Liver (tissue), 9 donors: ENCODE results near the gene C6orf163. TPM values are rescaled to one million over a fixed set of nuclear protein-coding genes. Genes with fewer than 3 reads are reported as not detected.

Experiments
- DNase-seq: peaks from one replicate; pipeline ENCODE4 v3.0.0-alpha.2; 2017; ENCODE audit warnings: low spot score
- H3K27ac ChIP-seq, 2 donors: one replicate each; pipeline ENCODE4 v1.7.0; 2013; ENCODE audit warnings: inconsistent platforms in 2 of 2, low read length in 2 of 2, control low read depth in 1 of 2, low read depth in 1 of 2, mild to moderate bottlenecking in 1 of 2
- H3K27me3 ChIP-seq, 4 donors: one replicate each; pipeline versions ENCODE4 v1.6.1 to v1.7.0; 2013; ENCODE audit warnings: low read length in 3 of 4, inconsistent platforms in 1 of 4, mild to moderate bottlenecking in 1 of 4, moderate library complexity in 1 of 4; ENCODE audit not compliant: control insufficient read depth in 4 of 4, insufficient read depth in 4 of 4
- H3K36me3 ChIP-seq, 4 donors: one replicate each; pipeline versions ENCODE4 v1.6.1 to v1.7.0; 2013; ENCODE audit warnings: low read length in 3 of 4, mild to moderate bottlenecking in 3 of 4, low read depth in 1 of 4, moderate library complexity in 1 of 4; ENCODE audit not compliant: control insufficient read depth in 4 of 4, insufficient read depth in 3 of 4
- H3K4me1 ChIP-seq, 4 donors: one replicate each; pipeline versions ENCODE4 v1.6.1 to v1.7.0; 2013; ENCODE audit warnings: low read length in 3 of 4, mild to moderate bottlenecking in 3 of 4, moderate library complexity in 1 of 4; ENCODE audit not compliant: control insufficient read depth in 4 of 4, insufficient read depth in 4 of 4
- H3K4me3 ChIP-seq, 3 donors: one replicate each; pipeline versions ENCODE4 v1.6.1 to v1.7.0; 2013; ENCODE audit warnings: low read length in 3 of 3, control low read depth in 1 of 3, low read depth in 1 of 3, mild to moderate bottlenecking in 1 of 3
- H3K9ac ChIP-seq, 2 donors: one replicate each; pipeline ENCODE4 v1.7.0; 2013; ENCODE audit warnings: low read length in 2 of 2, mild to moderate bottlenecking in 2 of 2, moderate library complexity in 2 of 2, control low read depth in 1 of 2, low read depth in 1 of 2
- H3K9me3 ChIP-seq, 4 donors: one replicate each; pipeline versions ENCODE4 v1.6.1 to v1.7.0; 2013; ENCODE audit warnings: low read length in 3 of 4; ENCODE audit not compliant: control insufficient read depth in 4 of 4
- ATF3 ChIP-seq: IDR thresholded peaks from 2 replicates; pipeline ENCODE4 v1.6.1; 2016; ENCODE audit warnings: antibody characterized with exemption
- CTCF ChIP-seq: fragments of 150-350 bp; IDR thresholded peaks from 2 replicates; pipeline ENCODE4 v1.5.1; 2017; ENCODE audit warnings: improper control_type of control experiment, low read depth, low read length; ENCODE audit not compliant: missing input control
- EGR1 ChIP-seq, 2 donors: IDR thresholded peaks; 2 replicates each; pipeline ENCODE4 v1.6.1; 2016 to 2018; ENCODE audit warnings: antibody characterized with exemption in 2 of 2, low read depth in 2 of 2
- FOXA1 ChIP-seq: IDR thresholded peaks from 2 replicates; pipeline ENCODE4 v1.6.1; 2016; ENCODE audit warnings: antibody characterized with exemption
- FOXA2 ChIP-seq: IDR thresholded peaks from 2 replicates; pipeline ENCODE4 v1.6.1; 2016; ENCODE audit warnings: antibody characterized with exemption
- GABPA ChIP-seq, 2 donors: IDR thresholded peaks in 1 of 2; conservative IDR thresholded peaks in 1 of 2; 2 replicates each; pipeline ENCODE4 v1.6.1; 2016; ENCODE audit warnings: antibody characterized with exemption in 2 of 2, mild to moderate bottlenecking in 1 of 2, moderate library complexity in 1 of 2
- HNF4A ChIP-seq, 2 donors: conservative IDR thresholded peaks; 2 replicates each; pipeline ENCODE4 v1.6.1; 2016; ENCODE audit warnings: antibody characterized with exemption in 2 of 2, mild to moderate bottlenecking in 2 of 2
- HNF4G ChIP-seq: IDR thresholded peaks from 2 replicates; pipeline ENCODE4 v1.6.1; 2016; ENCODE audit warnings: antibody characterized with exemption
- JUND ChIP-seq, 2 donors: IDR thresholded peaks; 2 replicates each; pipeline ENCODE4 v1.6.1; 2016; ENCODE audit warnings: antibody characterized with exemption in 2 of 2
- MAX ChIP-seq: IDR thresholded peaks from 2 replicates; pipeline ENCODE4 v1.6.1; 2016; ENCODE audit warnings: antibody characterized with exemption
- NR2F2 ChIP-seq: IDR thresholded peaks from 2 replicates; pipeline ENCODE4 v1.6.1; 2016; ENCODE audit warnings: antibody characterized with exemption
- RAD21 ChIP-seq, 2 donors: IDR thresholded peaks; 2 replicates each; pipeline ENCODE4 v1.6.1; 2016; ENCODE audit warnings: antibody characterized with exemption in 2 of 2, mild to moderate bottlenecking in 2 of 2
- SP1 ChIP-seq: IDR thresholded peaks from 2 replicates; pipeline ENCODE4 v1.6.1; 2018; ENCODE audit warnings: antibody characterized with exemption, mild to moderate bottlenecking
- TAF1 ChIP-seq: conservative IDR thresholded peaks from 2 replicates; pipeline ENCODE4 v1.6.1; 2016; ENCODE audit warnings: antibody characterized with exemption, mild to moderate bottlenecking
- YY1 ChIP-seq: IDR thresholded peaks from 2 replicates; pipeline ENCODE4 v1.6.1; 2016; ENCODE audit warnings: antibody characterized with exemption, mild to moderate bottlenecking
- ZBTB33 ChIP-seq: IDR thresholded peaks from 2 replicates; pipeline ENCODE4 v1.6.1; 2016; ENCODE audit warnings: antibody characterized with exemption
- WGBS: extraction: QIAGEN DNeasy Blood & Tissue Kit; methylation state at CpG from one replicate; pipeline ENCODE4 v1.1.7; 2013; 5-methylcytosine and 5-hydroxymethylcytosine counted together
- polyA plus RNA-seq, 2 donors: library from polyadenylated mRNA; stranded (reverse) in 1 of 2; unstranded in 1 of 2; fragments of 200-250 nt in 1 of 2; fragments of >200 nt in 1 of 2; fragmentation: Nextera tagmentation in 1 of 2; extraction: Ambion mirVana in 1 of 2; gene quantifications; one replicate each; pipeline versions ENCODE4 v1.2.1 to v1.2.3, GENCODE V29; 2013 to 2015
- total RNA-seq, 2 donors: library from RNA; depleted of rRNA; stranded (reverse); fragments of >200 nt; gene quantifications; one replicate each; pipeline ENCODE4 v1.2.3, GENCODE V29; 2014
- TF ChIP-seq, protein P1 (sequence below): IDR thresholded peaks from 2 replicates; pipeline ENCODE4 v1.6.1; 2016; ENCODE audit warnings: antibody characterized with exemption, mild to moderate bottlenecking
- donor health status: healthy.
- donor health status: healthy.
- donor health status: healthy.
- donor health status: healthy.
- donor health status: healthy.

Gene C6orf163
- total and polyA plus RNA-seq, 4 donors: 0.09 to 3.0 (median 0.67) TPM

DNA sequence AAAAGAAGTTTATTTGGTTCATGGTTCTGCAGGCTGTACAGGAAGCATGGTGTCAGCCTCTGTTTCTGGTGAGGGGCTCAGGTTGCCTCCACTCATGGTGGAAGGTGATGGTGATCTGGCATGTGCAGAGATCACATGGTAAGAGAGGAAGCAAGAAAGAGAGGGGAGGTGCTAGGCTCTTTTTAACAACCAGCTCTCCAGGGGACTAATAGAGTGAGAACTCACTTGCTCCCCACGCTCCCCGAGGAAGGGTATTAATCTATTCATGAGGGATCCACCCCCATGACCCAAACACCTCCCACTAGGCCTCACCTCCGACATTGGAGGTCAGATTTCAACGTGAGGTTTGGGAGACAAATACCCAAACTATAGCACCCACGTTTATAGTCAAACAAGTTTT is 11.6 kb upstream of the C6orf163 start (continued):
- TF ChIP-seq ATF3 (no peak), RAD21 (IDR thresholded peaks at IDR 0.05) (no peak)

GRCh38 chr6:87333591-87334181 is 10.9 kb upstream of the C6orf163 start:
- Histone ChIP-seq H3K27me3 (no peaks in the 10 kb centered on the region), H3K36me3 (peaks cover 0 to 2% (median 0%) of the 10 kb centered on the region in 4 donors), H3K4me3 (no peak overlapping the region), H3K4me1 (no peaks in the 10 kb centered on the region), H3K9me3 (no peaks in the 10 kb centered on the region), H3K27ac (no peak overlapping the region), H3K9ac (no peak overlapping the region)
- no peak for TF ChIP-seq TAF1
- TF ChIP-seq YY1: no peak
- no peak for TF ChIP-seq JUND (IDR thresholded peaks at IDR 0.05)
- TF ChIP-seq, protein P1, sequence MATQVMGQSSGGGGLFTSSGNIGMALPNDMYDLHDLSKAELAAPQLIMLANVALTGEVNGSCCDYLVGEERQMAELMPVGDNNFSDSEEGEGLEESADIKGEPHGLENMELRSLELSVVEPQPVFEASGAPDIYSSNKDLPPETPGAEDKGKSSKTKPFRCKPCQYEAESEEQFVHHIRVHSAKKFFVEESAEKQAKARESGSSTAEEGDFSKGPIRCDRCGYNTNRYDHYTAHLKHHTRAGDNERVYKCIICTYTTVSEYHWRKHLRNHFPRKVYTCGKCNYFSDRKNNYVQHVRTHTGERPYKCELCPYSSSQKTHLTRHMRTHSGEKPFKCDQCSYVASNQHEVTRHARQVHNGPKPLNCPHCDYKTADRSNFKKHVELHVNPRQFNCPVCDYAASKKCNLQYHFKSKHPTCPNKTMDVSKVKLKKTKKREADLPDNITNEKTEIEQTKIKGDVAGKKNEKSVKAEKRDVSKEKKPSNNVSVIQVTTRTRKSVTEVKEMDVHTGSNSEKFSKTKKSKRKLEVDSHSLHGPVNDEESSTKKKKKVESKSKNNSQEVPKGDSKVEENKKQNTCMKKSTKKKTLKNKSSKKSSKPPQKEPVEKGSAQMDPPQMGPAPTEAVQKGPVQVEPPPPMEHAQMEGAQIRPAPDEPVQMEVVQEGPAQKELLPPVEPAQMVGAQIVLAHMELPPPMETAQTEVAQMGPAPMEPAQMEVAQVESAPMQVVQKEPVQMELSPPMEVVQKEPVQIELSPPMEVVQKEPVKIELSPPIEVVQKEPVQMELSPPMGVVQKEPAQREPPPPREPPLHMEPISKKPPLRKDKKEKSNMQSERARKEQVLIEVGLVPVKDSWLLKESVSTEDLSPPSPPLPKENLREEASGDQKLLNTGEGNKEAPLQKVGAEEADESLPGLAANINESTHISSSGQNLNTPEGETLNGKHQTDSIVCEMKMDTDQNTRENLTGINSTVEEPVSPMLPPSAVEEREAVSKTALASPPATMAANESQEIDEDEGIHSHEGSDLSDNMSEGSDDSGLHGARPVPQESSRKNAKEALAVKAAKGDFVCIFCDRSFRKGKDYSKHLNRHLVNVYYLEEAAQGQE: no peak
- no peak for TF ChIP-seq ZBTB33
- no peak for TF ChIP-seq MAX
- TF ChIP-seq ATF3: no peak
- TF ChIP-seq EGR1 (IDR thresholded peaks at IDR 0.05; ENCODE audit: low read depth in 2 of 2): no peak
- TF ChIP-seq NR2F2: no peak
- no peak for TF ChIP-seq SP1
- TF ChIP-seq FOXA2: no peak
- no peak for TF ChIP-seq FOXA1
- TF ChIP-seq HNF4G: no peak
- TF ChIP-seq RAD21 (IDR thresholded peaks at IDR 0.05): no peak
- no peak for TF ChIP-seq HNF4A (conservative IDR thresholded peaks at IDR 0.05)
- no peak for TF ChIP-seq GABPA (IDR thresholded peaks at IDR 0.05 in 1 of 2, conservative IDR thresholded peaks at IDR 0.05 in 1 of 2)
- WGBS: 62% methylated on average over 3 of the region's 3 CpGs
- no peak for DNase-seq

GRCh38 chr6:87334683-87335082 is 9.9 kb upstream of the C6orf163 start:
- TF ChIP-seq ATF3 (no peak), RAD21 (IDR thresholded peaks at IDR 0.05) (no peak), CTCF (no peak), GABPA (IDR thresholded peaks at IDR 0.05 in 1 of 2, conservative IDR thresholded peaks at IDR 0.05 in 1 of 2) (no peak)
- TF ChIP-seq, protein P1: no peak
- peaks cover 0 to 2% (median 0%) of the 10 kb centered on the region in 4 donors for H3K36me3 ChIP-seq
- no peaks in the 10 kb centered on the region for H3K4me1 ChIP-seq
- no peak overlapping the region for H3K4me3 ChIP-seq
- no peaks in the 10 kb centered on the region for H3K9me3 ChIP-seq
- WGBS: 91% methylated on average over 1 of the region's 1 CpG
- no peaks in the 10 kb centered on the region for H3K27me3 ChIP-seq
- H3K27ac ChIP-seq: no peak overlapping the region
- no peak for DNase-seq
- no peak overlapping the region for H3K9ac ChIP-seq
